GM21447 (cell line): ENCODE results near the gene TEX50.
"Not testable (repeated sequence)": the region's sequence is repeated elsewhere in the genome, so short reads cannot be mapped to it uniquely, and the experiment has no call there.

Experiments used
- ATAC-seq: cut with Tn5 transposase; IDR thresholded peaks from one replicate; pipeline ENCODE4 v1.9.1; 2021; ENCODE audit not compliant: unreplicated experiment

The TEX50 gene

GRCh38 chr1:173661763-173662162 lies 26.6 kb downstream of the TEX50 start:
- ATAC-seq = no peak

GRCh38 chr1:173663159-173663558 lies 28.0 kb downstream of the TEX50 start:
- no peak for ATAC-seq

- ATAC-seq = no peak
These were observed 31.5 kb downstream of the TEX50 start for GRCh38 chr1:173666646-173667045.

GRCh38 chr1:173669491-173669941 lies 34.4 kb downstream of the TEX50 start, which contains the start of gene ANKRD45:
Gene ANKRD45 (minus strand): TSS chr1:173669851. CDS start chr1:173659418, 10,433 bp downstream.
- ATAC-seq = no peak

DNA sequence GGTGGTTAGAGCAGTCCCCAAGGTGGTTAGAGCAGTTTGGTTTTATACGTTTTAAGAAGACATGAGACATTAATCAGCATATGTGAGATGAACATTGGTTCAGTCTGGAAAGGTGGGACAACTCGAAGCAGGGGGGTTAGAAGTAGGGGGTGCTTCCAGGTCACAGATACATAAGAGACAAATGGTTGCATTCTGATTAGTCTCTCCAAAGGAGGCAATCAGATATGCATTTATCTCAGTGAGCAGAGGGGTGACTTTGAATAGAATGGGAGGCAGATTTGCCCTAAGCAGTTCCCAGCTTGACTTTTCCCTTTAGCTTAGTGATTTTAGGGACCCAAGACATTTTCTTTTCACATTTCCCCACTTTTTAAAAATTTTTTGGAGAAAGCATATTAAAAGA lies 39.4 kb downstream of the TEX50 start:
- ATAC-seq = not testable (repeated sequence)

GRCh38 chr1:173680152-173680551 lies 45.0 kb downstream of the TEX50 start:
- not testable (repeated sequence) for ATAC-seq

- ATAC-seq = no peak
These were observed 47.0 kb downstream of the TEX50 start for GRCh38 chr1:173682184-173682583.

DNA sequence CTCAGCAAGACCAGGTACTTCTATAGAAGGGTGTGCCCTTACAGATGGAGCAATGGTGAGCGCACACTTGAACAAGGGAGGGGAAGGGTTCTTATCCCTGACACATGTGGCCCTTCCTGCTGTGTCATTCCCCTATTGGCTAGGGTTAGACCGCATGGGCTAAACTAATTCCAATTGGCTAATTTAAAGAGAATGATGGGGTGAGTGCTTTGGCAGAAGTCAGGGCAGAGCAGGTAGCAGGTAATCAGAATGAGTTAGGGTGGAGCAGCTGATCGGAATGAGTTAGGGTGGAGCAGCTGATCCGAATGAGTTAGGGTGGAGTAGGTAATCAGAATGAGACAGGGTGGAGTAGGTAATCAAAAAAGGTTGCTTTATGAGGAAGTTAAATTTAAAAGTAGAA lies 48.7 kb downstream of the TEX50 start:
- ATAC-seq = not testable (repeated sequence)

- ATAC-seq = not testable (repeated sequence)
These were observed 50.0 kb downstream of the TEX50 start for GRCh38 chr1:173685121-173685520.
